Prostate gland (tissue), 2 donors: ENCODE measurements around the gene MED22. TPM values are rescaled to one million over a fixed set of nuclear protein-coding genes. Genes with fewer than 3 reads are reported as not detected.

Experiments
- DNase-seq: peaks from one replicate; pipeline ENCODE4 v3.0.0-alpha.2; 2019; ENCODE audit warnings: low spot score
- H3K27ac ChIP-seq, 2 donors: fragments of 200-600 bp; sonication (generic); 2 replicates each; pipeline ENCODE4 v1.5.1; 2017 to 2019
- H3K27me3 ChIP-seq: fragments of 200-600 bp; sonication (generic); replicated peaks from 2 replicates; pipeline ENCODE4 v1.5.1; 2019; ENCODE audit not compliant: insufficient read depth
- H3K36me3 ChIP-seq, 2 donors: fragments of 200-600 bp; sonication (generic); 1 replicate in 1 of 2; 2 replicates in 1 of 2; pipeline versions ENCODE4 v1.5.1 to v1.8.1; 2017 to 2019
- H3K4me1 ChIP-seq: fragments of 200-600 bp; sonication (generic); replicated peaks from 2 replicates; pipeline ENCODE4 v1.5.1; 2019
- H3K4me3 ChIP-seq, 2 donors: fragments of 200-600 bp; sonication (generic); 2 replicates each; pipeline ENCODE4 v1.5.1; 2017 to 2019
- H3K9me3 ChIP-seq: fragments of 200-600 bp; sonication (generic); 2 replicates; pipeline ENCODE4 v1.5.1; 2017
- CTCF ChIP-seq, 4 experiments: fragments of 200-600 bp in 2 of 4; fragments of 450-650 bp in 2 of 4; sonication (generic) in 2 of 4; IDR thresholded peaks; 1 replicate in 3 of 4; 2 replicates in 1 of 4; pipeline ENCODE4 v1.5.1; 2016 to 2019; ENCODE audit warnings: antibody characterized with exemption in 4 of 4, mild to moderate bottlenecking in 2 of 4, moderate library complexity in 2 of 4
- POLR2A ChIP-seq: fragments of 450-650 bp; IDR thresholded peaks from one replicate; pipeline ENCODE4 v1.6.1; 2016; ENCODE audit warnings: antibody characterized with exemption, mild to moderate bottlenecking
- POLR2AphosphoS5 ChIP-seq: sonication (generic); formaldehyde crosslinking; IDR thresholded peaks from one replicate; pipeline ENCODE4 v1.6.1; 2017; ENCODE audit warnings: antibody characterized with exemption
- WGBS: methylation state at CpG from one replicate; pipeline ENCODE4 v1.1.5; 2018; 5-methylcytosine and 5-hydroxymethylcytosine counted together
- intact Hi-C: fragments of 100-400 bp; cut with DNase I; formaldehyde crosslinking; loops from one replicate; pipeline ENCODE4 v1.14.2; 2022
- total RNA-seq, 2 donors: library from RNA; depleted of rRNA; stranded (reverse); fragments of >200 nt; gene quantifications; one replicate each; pipeline ENCODE4 v1.1.0, GENCODE V29; 2016

Gene MED22
- total RNA-seq, 2 donors from 2014 or later: 31.1 to 32.6 TPM

- peak overlapping the region; percentile 88 to 89 for H3K27ac ChIP-seq
- peaks cover 19% of the 10 kb centered on the region for H3K4me1 ChIP-seq
- H3K36me3 ChIP-seq: peaks cover 12 to 20% of the 10 kb centered on the region in 2 donors
- no peaks in the 10 kb centered on the region for H3K9me3 ChIP-seq
- no peak for DNase-seq
- WGBS: 17% methylated on average over 25 of the region's 25 CpGs
- no peak for TF ChIP-seq POLR2AphosphoS5
- no peak for TF ChIP-seq POLR2A
- TF ChIP-seq CTCF (IDR thresholded peaks at IDR 0.05): no peak
- intact Hi-C loops: no loop called here
- no peaks in the 10 kb centered on the region for H3K27me3 ChIP-seq
- peak overlapping the region; percentile 96 for H3K4me3 ChIP-seq
Measured at GRCh38 chr9:133348718-133349573, 1.0 kb upstream of the MED22 start.

- WGBS: under 1% methylated on average over 37 of the region's 41 CpGs
- no peak for DNase-seq
- TF ChIP-seq CTCF (IDR thresholded peaks at IDR 0.05): no peak
- no peak for TF ChIP-seq POLR2A
- TF ChIP-seq POLR2AphosphoS5: no peak
- Histone ChIP-seq H3K9me3 (no peaks in the 10 kb centered on the region), H3K27me3 (no peaks in the 10 kb centered on the region), H3K36me3 (peaks cover 16 to 32% of the 10 kb centered on the region in 2 donors), H3K4me1 (peaks cover 19% of the 10 kb centered on the region), H3K27ac (peak overlapping the region; percentile 88 to 89), H3K4me3 (peak overlapping the region; percentile 96)
- intact Hi-C loops: no loop called here
Measured at GRCh38 chr9:133347515-133347984, 381 bp downstream of the MED22 start.

- no peak for DNase-seq
- Histone ChIP-seq H3K36me3 (peaks cover 11 to 34% of the 10 kb centered on the region in 2 donors), H3K4me3 (peak overlapping the region in 1 of 2 donors; percentile 96), H3K27ac (peak overlapping the region in 1 of 2 donors; percentile 88), H3K9me3 (no peaks in the 10 kb centered on the region), H3K4me1 (peaks cover 19% of the 10 kb centered on the region), H3K27me3 (no peaks in the 10 kb centered on the region)
- intact Hi-C loops: no loop called here
- TF ChIP-seq POLR2AphosphoS5 (no peak), POLR2A (no peak), CTCF (IDR thresholded peaks at IDR 0.05) (no peak)
- 55% methylated on average over 13 of the region's 15 CpGs for WGBS
Measured at GRCh38 chr9:133346021-133346785, 1.7 kb downstream of the MED22 start.

- peaks cover 19% of the 10 kb centered on the region for H3K4me1 ChIP-seq
- 92% methylated on average over 6 of the region's 6 CpGs for WGBS
Measured at GRCh38 chr9:133345596-133345995, 2.3 kb downstream of the MED22 start.

More at GRCh38 chr9:133345596-133345995, 2.3 kb downstream of the MED22 start:
- no peaks in the 10 kb centered on the region for H3K27me3 ChIP-seq
- H3K4me3 ChIP-seq: no peak overlapping the region
- peaks cover 11 to 30% of the 10 kb centered on the region in 2 donors for H3K36me3 ChIP-seq
- DNase-seq: no peak
- no peak for TF ChIP-seq POLR2A
- TF ChIP-seq POLR2AphosphoS5: no peak
- TF ChIP-seq CTCF (IDR thresholded peaks at IDR 0.05): no peak
- intact Hi-C loops: no loop called here
- no peak overlapping the region for H3K27ac ChIP-seq
- no peaks in the 10 kb centered on the region for H3K9me3 ChIP-seq
